Activated CD8-positive, alpha-beta memory T cell treated with anti-CD3 and anti-CD28 coated beads, Interleukin-2, amount 50 U/mL, for 24 hours (primary cell): ENCODE measurements around the gene IL17RA.

ENCODE experiments used
- DNase-seq: peaks from one replicate; pipeline ENCODE4 v3.0.0-alpha.2; 2020; ENCODE audit errors: extremely low read depth

The IL17RA gene

DNA sequence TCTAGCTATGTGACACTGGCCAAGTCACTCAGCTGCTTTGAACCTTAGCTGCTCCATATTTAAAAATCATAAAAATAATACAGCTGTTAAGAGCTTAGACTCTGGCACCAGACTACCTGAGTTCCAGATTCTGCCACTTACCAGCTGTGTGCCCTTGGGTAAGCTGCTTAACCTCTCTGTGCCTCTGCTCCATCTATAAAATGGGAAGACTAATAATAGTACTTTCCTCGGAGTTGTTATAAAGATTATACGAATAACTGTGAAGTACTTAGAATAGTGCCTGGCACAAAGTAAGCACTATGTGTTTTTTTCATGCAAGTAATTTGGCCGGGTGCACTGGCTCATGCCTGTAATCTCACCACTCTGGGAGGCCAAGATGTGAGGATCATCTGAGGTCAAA, 72.9 kb downstream of the IL17RA start:
- DNase-seq: no peak

DNA sequence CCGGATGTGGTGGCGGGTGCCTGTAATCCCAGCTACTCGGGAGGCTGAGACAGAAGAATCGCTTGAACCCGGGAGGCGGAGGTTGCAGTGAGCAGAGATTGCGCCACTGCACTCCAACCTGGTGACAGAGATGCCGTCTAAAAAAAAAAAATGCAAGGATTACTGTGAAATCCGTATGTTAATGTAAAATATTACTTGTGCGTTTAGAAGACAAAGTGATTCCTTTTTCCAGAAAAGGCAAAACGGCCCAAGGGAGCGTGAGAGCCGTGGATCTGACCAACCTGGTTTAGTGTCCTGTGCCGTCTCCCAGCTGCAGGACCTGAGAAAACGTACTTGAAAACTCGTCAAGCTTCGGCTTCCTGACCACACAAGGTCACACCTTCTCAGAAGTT, 73.4 kb downstream of the IL17RA start:
- no peak for DNase-seq

DNA sequence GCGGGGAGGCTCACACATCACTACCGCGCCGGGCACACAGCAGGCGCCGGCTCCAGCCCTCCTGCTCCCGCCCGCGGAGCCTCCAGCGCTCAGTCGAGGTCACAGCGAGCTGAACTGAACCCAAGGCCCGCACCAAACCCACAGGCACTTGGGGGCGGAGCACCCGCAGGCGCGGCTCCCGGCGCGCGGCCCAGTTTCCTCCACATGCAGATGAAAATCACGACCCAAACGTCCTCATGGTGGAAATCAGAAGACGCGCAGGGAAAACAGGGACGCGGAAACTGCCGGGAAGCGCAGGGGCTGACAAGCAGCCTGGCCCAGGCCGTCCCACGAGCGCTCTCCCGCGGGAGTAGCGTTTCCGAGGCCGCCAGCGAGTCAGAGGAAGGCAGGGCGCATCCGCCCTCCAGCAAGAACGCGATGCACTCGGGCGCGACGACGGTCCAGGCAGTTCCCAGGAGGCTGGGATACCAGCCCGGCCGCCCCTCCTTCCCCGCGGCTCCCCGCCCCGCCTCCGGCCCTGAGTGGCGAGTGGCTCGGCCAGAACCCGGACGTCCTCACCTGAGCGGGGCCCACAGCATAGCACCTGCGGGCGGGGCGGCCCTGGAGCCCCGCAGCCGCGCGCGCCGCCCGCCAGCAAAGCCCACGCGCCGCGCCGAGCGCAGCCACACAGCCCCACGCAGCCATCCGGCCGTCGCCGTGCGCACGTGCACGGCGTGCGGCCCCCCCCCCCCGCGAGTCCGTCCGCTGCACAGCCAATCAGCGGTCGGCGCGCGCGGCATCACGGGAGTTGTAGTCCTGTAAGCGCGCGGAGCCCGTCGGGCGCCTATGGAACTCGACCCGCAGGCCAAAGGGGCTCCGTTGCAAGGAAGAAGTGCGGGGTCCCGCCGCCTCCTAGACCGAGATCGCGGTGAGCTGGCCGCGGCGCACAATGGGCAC, 74.0 kb downstream of the IL17RA start, which contains the start of gene HDHD5:
Gene HDHD5 (minus strand): TSS at position 710 of the 936 bp plus-strand sequence. CDS start 26 bp downstream, at position 684.
- DNase-seq: peak; percentile 75

DNA sequence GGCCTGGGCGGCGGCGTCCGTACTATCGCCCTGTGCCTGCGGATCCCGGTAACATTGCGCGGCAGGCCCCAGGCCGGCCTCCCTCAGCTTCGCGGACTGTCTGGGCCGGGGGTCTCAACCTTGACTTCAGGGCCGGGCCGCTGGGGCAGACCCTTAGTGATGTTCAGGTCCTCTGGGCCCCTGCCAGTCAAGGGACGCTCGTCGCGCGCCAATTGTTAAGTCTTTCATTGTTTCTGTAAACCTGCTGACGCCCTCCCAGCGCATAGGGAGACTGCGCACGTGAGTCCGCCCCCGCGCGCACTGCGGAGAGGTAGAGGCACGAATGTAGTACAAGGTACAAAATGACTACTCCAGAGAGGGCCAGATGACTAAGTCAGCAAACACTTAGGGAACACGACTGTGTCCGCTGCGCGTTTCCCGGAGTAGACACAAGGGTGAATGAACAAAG, 74.7 kb downstream of the IL17RA start:
- DNase-seq: peak; percentile 17

DNA sequence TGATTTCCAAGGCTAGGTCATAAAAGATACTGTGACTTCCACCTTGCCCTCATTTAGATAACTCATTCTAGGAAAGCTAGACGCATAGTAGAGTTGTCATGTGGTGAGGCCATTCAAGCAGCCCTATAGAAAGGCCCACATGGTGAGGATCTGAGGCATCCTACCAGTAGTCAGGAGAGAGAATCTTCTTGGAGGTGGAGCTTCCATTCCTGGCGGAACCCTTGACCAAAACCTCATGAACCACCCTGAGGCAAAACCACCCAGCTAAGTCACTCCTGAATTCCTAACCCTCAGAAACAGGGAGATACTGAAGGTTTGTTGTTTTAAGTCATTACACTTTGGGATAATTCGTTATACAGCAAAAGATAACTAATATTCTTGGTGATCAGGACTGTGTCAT, 77.2 kb downstream of the IL17RA start:
- DNase-seq: no peak

DNA sequence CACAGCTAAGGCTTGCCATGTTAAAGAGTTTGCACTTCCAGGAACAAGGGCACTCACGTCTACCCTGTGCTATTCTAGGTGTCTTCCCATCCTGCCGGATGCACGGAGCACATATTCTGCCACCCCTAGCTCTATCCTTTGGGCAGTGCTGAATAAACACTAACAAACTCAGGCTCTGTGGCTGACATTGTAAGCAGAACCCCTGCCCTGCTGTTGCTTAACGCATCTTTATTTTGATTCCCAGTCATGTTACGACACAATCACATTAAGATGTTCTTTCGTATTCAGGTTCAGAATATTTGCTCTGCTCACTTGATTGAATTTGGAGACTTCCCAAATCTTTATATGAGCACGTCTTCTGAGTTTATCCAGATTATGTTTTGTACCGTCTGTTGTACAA, 77.9 kb downstream of the IL17RA start:
- DNase-seq: no peak

DNA sequence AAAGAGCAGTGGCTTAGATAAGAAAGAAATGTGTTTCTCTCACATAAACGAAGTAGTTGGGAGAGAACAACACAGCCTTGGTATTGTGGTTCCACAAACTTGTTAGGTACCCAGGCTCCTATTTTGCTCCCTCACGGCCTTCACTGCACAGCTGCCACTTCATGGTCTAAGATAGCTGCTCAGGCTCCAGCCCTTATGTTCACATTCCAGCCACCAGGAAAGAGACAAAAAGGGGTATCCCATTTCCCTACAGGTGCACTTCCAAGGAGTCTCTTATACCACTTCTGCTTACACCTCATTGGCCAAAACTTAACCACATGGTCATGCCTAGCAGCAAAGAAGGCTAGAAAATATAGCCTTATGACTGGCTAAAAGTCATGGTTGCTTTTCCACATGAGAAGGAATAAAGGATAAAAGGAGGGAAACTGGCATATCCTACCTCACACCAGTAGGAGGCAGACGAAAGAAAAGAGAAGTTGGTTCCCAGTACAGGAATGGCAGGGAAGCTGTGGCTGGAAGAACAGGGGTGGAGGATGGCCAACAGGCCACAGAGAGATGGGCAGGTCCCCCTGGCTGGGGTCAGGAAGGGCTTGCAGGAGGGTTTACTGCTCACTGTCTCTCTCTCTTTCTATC, 79.7 kb downstream of the IL17RA start:
- no peak for DNase-seq
